ENCODE results near the gene ADCYAP1R1. TPM values are rescaled to one million over a fixed set of nuclear protein-coding genes. Genes with fewer than 3 reads are reported as not detected.

ADCYAP1R1 gene
- total RNA-seq, 1 donor from 2014 or later = not detected

DNA sequence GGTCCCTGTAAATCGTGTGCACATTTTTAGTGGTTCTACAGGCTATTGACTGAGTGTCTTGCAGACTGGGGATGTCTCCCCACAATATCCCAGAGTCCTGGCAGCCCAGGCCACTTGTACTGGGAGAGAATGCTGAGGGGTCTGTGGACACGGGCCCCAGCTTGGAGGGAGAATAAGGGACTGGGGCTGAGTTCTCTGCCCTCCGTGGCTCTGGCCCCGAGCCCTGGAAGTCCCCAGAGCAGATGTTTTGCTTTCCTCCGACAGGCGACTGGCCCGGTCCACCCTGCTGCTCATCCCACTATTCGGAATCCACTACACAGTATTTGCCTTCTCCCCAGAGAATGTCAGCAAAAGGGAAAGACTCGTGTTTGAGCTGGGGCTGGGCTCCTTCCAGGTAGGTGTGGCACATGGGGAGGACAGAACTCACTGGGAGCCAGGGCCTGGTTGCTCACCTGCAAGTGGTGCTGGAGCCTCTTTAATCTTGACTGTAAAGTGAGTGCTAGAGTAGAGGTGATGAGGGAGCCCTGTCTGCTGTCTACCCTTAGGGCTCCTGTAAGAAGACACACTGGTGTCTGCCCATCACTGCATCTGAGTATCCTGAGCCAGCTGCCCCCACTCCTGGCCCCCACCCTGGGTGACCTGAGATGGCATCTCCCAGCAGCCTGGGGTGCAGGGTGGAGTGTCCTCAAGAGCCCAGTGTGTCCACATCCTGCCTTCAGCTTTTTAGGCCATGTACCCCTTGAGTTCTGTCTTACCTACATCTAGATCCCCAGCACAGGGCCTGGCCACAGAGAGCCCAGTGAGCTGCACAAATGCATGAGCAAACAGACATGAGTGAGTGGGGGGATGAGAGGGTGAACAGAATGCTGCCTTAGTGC lies 51.1 kb downstream of the ADCYAP1R1 start:
- H3K36me3 Mint-ChIP-seq (ENCODE audit: insufficient read depth) = no peaks in the 10 kb centered on the region
- no peak overlapping the region for H3K4me3 Mint-ChIP-seq (ENCODE audit: low read depth)
- H3K27ac Mint-ChIP-seq = no peak overlapping the region
- H3K27me3 Mint-ChIP-seq = peaks cover 20% of the 10 kb centered on the region
- H3K9me3 Mint-ChIP-seq (ENCODE audit: low read depth) = no peaks in the 10 kb centered on the region
- H3K4me1 Mint-ChIP-seq (ENCODE audit: low read depth) = no peaks in the 10 kb centered on the region
- DNase-seq (ENCODE audit: low spot score, unreplicated experiment) = no peak
- TF ChIP-seq, protein P1, sequence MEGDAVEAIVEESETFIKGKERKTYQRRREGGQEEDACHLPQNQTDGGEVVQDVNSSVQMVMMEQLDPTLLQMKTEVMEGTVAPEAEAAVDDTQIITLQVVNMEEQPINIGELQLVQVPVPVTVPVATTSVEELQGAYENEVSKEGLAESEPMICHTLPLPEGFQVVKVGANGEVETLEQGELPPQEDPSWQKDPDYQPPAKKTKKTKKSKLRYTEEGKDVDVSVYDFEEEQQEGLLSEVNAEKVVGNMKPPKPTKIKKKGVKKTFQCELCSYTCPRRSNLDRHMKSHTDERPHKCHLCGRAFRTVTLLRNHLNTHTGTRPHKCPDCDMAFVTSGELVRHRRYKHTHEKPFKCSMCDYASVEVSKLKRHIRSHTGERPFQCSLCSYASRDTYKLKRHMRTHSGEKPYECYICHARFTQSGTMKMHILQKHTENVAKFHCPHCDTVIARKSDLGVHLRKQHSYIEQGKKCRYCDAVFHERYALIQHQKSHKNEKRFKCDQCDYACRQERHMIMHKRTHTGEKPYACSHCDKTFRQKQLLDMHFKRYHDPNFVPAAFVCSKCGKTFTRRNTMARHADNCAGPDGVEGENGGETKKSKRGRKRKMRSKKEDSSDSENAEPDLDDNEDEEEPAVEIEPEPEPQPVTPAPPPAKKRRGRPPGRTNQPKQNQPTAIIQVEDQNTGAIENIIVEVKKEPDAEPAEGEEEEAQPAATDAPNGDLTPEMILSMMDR (IDR thresholded peaks at IDR 0.05; ENCODE audit: unreplicated experiment) = no peak

DNA sequence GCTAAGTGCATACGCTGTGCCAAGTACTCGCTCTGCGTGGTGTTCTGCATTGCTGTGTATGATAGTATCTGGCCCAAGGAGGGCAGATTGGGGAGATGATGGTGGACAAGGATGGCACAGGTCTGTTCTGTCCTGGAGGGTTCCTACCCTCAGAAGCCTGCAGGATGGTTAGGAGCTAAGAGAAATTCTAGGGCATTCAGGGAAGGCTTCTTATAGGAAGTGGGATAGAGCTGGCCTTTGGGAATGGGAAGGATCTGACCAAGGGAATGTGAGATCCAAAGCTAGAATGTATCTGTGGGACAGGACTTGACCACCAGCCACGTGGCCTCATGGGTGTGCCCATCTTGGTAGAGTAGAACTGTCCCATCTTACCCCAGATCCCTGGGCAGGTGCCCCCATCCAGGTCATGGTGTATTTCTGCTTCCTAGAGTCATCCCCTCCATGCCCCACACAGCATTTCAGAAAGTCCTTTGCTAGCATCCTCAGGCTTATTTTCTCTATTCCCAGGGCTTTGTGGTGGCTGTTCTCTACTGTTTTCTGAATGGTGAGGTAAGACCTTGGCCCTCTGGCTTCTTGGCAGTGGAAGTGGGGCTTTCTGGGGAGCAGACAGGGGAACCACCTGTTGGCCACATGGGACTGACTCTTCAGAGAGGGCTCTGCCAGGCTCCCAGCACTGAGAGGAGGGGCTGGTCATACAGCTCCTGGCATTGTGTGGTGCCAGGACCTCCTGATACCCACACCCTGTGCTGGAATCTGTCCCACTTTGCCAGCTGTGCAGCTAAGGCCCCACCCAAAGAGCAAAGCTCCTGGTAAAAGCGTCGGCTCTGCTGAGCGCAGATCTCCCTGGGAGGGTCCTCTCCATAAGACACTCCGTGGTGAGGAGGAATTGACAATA lies 52.5 kb downstream of the ADCYAP1R1 start:
- DNase-seq (ENCODE audit: low spot score, unreplicated experiment) = no peak
- no peaks in the 10 kb centered on the region for H3K4me1 Mint-ChIP-seq (ENCODE audit: low read depth)
- TF ChIP-seq, protein P1 (IDR thresholded peaks at IDR 0.05; ENCODE audit: unreplicated experiment) = no peak
- peaks cover 20% of the 10 kb centered on the region for H3K27me3 Mint-ChIP-seq
- H3K4me3 Mint-ChIP-seq (ENCODE audit: low read depth) = no peak overlapping the region
- H3K27ac Mint-ChIP-seq = no peak overlapping the region
- H3K9me3 Mint-ChIP-seq (ENCODE audit: low read depth) = no peaks in the 10 kb centered on the region
- H3K36me3 Mint-ChIP-seq (ENCODE audit: insufficient read depth) = no peaks in the 10 kb centered on the region

DNA sequence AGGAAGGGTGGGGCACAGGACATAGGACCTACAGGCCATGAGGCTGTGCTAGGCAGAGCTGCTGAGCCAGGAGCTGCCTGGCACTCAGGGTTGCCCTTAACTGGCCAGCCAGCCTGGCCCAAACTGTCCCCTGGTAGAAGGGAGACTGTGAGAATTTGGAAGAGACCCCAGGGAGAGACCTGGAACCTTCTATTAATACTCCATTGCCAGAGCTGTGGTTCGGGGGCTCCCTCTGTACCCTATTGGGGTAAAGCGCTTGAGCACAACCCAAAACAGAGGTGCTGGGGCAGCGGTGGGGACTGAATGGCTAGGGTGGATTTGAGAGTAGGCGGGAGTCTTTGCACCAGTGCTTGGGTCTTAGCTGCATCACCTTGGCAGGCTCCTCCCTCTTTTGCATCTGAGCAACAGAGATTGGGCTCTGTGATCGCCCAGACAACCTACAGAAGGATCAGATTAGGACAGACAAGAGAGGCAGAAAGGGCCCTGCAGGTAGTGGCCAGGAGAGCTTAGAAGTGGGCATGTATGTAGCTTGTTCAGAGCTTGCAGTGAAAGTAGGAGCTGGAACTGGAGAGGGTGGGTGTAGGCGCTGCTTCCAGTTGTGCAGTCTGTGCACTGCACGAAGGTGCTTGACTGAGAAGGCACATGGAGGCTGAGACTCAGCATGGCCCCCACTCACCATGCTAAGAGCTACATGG lies 53.3 kb downstream of the ADCYAP1R1 start:
- H3K27ac Mint-ChIP-seq = no peak overlapping the region
- H3K4me3 Mint-ChIP-seq (ENCODE audit: low read depth) = no peak overlapping the region
- H3K9me3 Mint-ChIP-seq (ENCODE audit: low read depth) = no peaks in the 10 kb centered on the region
- no peaks in the 10 kb centered on the region for H3K36me3 Mint-ChIP-seq (ENCODE audit: insufficient read depth)
- no peak for DNase-seq (ENCODE audit: low spot score, unreplicated experiment)
- TF ChIP-seq, protein P1 (IDR thresholded peaks at IDR 0.05; ENCODE audit: unreplicated experiment) = no peak
- no peaks in the 10 kb centered on the region for H3K4me1 Mint-ChIP-seq (ENCODE audit: low read depth)
- H3K27me3 Mint-ChIP-seq = peaks cover 16% of the 10 kb centered on the region

DNA sequence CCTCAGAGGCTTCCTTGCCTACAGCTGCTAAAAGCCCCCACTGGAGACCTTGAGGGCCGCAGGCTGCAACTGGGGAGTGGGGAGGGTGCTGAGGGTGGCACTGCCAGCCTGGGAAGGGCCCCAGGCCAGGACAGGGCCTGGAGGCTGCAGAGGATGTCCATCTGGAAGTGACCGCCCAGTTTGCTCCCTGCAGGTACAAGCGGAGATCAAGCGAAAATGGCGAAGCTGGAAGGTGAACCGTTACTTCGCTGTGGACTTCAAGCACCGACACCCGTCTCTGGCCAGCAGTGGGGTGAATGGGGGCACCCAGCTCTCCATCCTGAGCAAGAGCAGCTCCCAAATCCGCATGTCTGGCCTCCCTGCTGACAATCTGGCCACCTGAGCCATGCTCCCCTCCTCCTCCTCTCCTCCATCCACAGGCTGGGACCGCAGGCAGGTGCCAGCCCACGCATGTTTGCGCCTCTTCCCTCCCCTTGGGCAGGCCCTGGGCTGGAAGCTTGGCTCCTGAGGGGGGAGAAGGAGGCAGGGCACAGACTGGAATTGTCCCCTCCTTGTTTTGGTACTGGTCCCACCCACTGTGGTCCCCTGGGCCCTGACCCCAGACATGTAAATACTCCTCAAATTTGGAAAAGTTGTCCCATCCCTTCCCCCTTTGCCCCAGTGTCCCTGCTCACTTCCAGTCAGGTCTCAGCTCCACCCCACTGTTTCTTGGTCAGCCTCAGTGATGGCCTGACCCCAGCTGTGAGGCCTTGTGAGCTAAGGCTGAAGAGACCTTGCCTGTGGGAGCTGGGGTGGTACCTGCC lies 54.4 kb downstream of the ADCYAP1R1 start:
- no peak for DNase-seq (ENCODE audit: low spot score, unreplicated experiment)
- peaks cover 14% of the 10 kb centered on the region for H3K27me3 Mint-ChIP-seq
- no peaks in the 10 kb centered on the region for H3K9me3 Mint-ChIP-seq (ENCODE audit: low read depth)
- H3K4me1 Mint-ChIP-seq (ENCODE audit: low read depth) = no peaks in the 10 kb centered on the region
- no peak overlapping the region for H3K27ac Mint-ChIP-seq
- no peak overlapping the region for H3K4me3 Mint-ChIP-seq (ENCODE audit: low read depth)
- TF ChIP-seq, protein P1 (IDR thresholded peaks at IDR 0.05; ENCODE audit: unreplicated experiment) = no peak
- H3K36me3 Mint-ChIP-seq (ENCODE audit: insufficient read depth) = no peaks in the 10 kb centered on the region
